Cardiac fibroblast (primary cell): ENCODE measurements around the gene GNLY.

Source experiments
- DNase-seq, 2 donors: peaks; one replicate each; pipeline versions ENCODE4 v3.0.0 to v3.0.0-alpha.2; 2010; ENCODE audit warnings: low read depth in 2 of 2
- H3K4me3 ChIP-seq, 2 donors: replicated peaks in 1 of 2; 1 replicate in 1 of 2; 2 replicates in 1 of 2; pipeline ENCODE4 v1.5.1; 2011; ENCODE audit warnings: low read depth in 2 of 2, low read length in 2 of 2, mild to moderate bottlenecking in 2 of 2, moderate library complexity in 1 of 2
- TF ChIP-seq, protein P1 (sequence below): IDR thresholded peaks from one replicate; pipeline ENCODE4 v1.5.1; 2011; ENCODE audit warnings: low read depth, mild to moderate bottlenecking, low read length, inconsistent platforms

The GNLY gene

GRCh38 chr2:85684380-85684779 lies 9.8 kb upstream of the GNLY start:
- TF ChIP-seq, protein P1, sequence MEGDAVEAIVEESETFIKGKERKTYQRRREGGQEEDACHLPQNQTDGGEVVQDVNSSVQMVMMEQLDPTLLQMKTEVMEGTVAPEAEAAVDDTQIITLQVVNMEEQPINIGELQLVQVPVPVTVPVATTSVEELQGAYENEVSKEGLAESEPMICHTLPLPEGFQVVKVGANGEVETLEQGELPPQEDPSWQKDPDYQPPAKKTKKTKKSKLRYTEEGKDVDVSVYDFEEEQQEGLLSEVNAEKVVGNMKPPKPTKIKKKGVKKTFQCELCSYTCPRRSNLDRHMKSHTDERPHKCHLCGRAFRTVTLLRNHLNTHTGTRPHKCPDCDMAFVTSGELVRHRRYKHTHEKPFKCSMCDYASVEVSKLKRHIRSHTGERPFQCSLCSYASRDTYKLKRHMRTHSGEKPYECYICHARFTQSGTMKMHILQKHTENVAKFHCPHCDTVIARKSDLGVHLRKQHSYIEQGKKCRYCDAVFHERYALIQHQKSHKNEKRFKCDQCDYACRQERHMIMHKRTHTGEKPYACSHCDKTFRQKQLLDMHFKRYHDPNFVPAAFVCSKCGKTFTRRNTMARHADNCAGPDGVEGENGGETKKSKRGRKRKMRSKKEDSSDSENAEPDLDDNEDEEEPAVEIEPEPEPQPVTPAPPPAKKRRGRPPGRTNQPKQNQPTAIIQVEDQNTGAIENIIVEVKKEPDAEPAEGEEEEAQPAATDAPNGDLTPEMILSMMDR: no peak
- no peak overlapping the region for H3K4me3 ChIP-seq
- no peak for DNase-seq

DNA sequence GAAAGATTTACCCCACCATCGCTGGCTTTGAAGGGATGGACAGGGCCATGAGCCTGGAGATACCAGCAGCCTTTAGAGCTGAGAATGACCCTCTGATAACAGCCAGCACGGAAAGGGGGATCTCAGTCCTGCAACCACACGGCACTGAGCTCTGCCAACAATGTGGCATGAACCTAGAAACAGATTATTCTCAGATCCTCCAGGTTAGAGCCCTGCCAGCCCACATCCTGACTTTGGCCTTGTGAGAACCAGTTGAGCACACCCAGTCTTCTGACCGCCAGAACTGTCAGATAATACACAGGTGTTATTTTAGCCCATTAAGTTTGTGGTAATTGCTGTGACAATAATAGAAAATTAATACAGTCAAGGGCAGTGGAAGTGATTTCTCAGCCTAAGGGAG lies 9.4 kb upstream of the GNLY start:
- H3K4me3 ChIP-seq: no peak overlapping the region
- DNase-seq: no peak
- TF ChIP-seq, protein P1: no peak

DNA sequence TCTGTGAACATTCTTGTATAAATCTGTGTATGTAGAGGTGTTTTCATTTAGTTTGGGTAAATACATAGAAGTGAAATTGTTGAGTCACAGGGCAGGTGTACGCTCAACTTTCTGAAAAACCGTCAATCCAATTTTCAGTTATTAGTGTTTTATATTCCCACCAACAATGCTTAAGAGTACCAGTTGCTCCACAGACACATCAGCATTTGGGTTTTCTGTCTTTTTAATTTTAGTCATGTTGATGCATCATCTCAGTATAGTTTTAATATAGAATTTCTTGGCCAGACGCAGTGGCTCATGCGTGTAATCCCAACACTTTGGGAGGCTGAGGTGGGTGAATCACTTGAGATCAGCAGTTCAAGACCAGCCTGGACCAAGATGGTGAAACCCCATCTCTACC lies 3.2 kb upstream of the GNLY start:
- no peak overlapping the region for H3K4me3 ChIP-seq
- TF ChIP-seq, protein P1: no peak
- DNase-seq: no peak

DNA sequence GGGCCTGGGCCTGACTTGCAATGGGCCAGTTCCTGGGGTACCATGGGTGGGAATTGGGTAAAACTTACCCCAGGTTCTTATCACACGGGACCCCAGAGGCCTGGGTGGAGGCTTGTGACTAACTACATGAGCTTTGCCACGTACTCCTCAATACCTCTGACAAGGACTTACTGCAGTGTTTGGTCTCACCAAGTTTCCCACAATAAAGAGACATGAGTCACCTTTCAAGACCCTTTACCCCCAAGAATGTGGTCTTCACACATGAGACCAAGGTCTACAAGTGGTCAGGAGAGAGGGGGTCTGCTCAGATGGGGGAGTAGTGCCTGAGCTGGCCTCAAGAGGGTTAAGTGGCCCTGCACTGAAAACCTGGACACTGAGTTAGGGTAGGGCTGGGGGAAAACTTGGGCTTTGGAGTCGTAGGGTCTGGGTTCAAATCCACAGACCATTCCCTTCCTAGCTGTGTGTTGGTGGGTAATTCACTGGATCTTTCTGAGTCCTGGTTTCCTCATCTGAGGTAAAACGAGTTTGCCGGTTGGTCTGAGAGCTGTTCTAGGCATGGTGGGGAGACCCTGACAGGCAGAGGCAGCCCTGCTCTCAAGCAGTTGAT lies 2.0 kb upstream of the GNLY start:
- DNase-seq: no peak
- TF ChIP-seq, protein P1: no peak

GRCh38 chr2:85695121-85695520 lies 963 bp downstream of the GNLY start:
- no peak overlapping the region for H3K4me3 ChIP-seq
- no peak for DNase-seq
- TF ChIP-seq, protein P1: no peak

More for the DNA sequence above, 2.0 kb upstream of the GNLY start:
- H3K4me3 ChIP-seq: no peak overlapping the region

GRCh38 chr2:85695691-85696668 lies 1.8 kb downstream of the GNLY start:
- TF ChIP-seq, protein P1: no peak
- DNase-seq: no peak
- H3K4me3 ChIP-seq: no peak overlapping the region
